Pulmonary artery endothelial cell (primary cell): ENCODE results near the gene KCNA5. TPM values are rescaled to one million over a fixed set of nuclear protein-coding genes. Genes with fewer than 3 reads are reported as not detected.

Experiments
- DNase-seq: peaks from one replicate; pipeline ENCODE4 v3.0.0-alpha.2; 2011; ENCODE audit warnings: low read depth, low spot score
- total RNA-seq: library from RNA; depleted of rRNA; stranded (reverse); fragments of >200 nt; gene quantifications from 2 replicates; pipeline ENCODE4 v1.2.3, GENCODE V29; 2014

Gene KCNA5
- total RNA-seq, result not detected in 2 replicates

DNA sequence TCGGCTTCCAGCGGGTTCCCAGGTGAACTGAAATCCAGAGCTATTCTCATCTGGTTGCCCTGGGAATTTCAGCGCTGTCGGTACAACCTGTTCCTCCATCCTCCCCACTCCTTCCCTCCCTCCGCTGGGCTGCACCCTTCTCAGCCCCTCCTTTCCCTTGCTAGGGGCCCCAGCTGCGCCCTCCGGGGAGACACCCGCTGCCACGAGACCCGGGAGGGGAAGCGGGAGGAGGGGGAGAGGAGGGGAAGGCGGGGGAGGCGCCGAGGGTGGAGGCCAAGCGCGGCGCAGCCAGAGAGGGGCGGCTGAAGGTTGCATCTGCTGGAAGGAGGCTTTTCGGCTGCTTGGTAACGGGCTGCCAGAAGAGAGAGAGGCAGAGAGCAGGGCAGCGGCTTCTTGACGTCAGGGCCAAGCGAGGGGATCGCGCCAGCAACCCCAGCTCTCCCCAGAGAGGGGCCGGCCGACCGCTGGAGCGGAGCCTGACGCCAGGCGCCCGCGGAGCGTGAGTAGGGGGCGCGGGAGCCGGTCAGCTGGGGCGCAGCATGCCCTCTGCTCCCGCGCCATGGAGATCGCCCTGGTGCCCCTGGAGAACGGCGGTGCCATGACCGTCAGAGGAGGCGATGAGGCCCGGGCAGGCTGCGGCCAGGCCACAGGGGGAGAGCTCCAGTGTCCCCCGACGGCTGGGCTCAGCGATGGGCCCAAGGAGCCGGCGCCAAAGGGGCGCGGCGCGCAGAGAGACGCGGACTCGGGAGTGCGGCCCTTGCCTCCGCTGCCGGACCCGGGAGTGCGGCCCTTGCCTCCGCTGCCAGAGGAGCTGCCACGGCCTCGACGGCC lies at the start of gene KCNA5:
KCNA5 (plus strand) TSS at position 291 of the 831 bp plus-strand sequence; CDS start at position 560, 269 bp downstream.
- DNase-seq, result no peak

DNA sequence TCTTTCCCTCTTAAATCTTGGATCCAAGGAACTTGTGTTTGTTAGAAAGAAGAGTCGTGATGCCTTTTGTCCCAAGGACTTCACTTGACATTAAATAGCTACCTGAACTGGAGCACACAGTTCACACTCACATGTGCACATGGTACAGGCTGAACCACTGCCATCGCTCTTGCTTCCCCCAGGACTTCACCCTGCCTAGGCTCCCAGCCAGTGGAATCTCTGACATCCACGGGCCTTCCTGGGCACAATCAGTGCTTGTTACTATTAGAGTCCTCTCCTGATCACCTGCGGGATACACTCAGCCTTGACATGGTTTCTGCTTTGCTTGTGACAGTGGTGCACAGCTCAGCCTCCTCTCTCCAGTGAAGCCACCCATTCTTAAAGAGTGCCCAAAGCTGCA lies 49.1 kb upstream of the KCNA5 start:
- DNase-seq, result no peak

DNA sequence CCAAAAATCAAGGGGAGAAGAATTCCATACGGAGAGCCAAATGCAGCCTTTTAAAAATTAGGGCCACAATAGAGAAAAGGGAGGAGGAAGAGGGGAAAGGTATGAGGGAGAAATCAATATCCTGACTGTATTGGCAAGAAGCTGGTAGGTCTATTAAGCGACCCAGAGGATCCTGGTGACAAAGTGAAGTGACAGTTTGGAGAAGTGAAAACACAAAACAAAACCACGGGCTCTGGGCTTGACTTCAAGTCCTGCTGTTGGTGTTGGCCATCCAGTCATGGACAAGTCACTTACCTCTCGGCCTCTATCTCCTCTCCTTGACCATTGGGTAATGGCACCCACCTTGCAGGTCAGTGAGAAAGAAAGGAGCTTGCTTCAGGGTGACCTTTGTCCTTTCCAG lies 47.0 kb upstream of the KCNA5 start:
- no peak for DNase-seq

DNA sequence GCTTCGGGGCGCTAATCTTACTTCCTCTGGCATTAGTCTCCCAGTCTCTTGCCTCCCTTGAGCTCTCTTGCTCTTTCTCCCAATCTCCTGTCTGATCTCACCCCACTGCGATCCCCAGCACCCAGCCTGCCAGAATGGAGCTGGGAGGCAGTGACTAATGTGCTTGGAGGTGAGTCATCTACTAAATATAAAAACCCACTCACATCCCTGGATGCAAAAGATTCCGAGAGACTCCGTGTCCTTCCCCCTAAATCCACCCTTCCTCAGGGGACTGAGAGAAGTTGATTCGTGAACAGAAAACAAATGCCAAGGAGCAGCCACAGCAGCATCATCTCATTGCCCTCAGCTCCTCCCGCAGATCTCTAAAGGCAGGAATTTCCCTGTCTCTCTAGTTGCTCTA lies 45.7 kb upstream of the KCNA5 start:
- no peak for DNase-seq

DNA sequence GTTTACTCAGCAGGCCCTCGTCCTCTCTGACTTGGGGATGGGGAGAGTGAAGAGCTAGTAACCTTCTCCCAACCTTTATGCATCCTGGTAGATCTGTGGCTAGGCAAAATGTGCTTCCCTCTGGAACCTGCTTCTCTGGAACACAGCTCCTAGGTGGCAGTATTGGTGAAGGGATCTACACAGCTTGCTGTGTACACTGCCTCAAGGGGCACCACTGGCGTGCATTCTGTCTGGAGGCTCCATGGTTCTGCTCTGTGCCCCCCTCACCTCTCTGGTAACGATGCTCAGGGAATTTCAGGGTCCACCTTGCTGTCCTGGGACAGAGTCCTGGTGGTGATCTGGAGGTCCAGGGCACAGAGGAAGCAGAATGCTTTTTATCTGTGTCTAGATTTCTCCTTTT lies 43.5 kb upstream of the KCNA5 start:
- no peak for DNase-seq

DNA sequence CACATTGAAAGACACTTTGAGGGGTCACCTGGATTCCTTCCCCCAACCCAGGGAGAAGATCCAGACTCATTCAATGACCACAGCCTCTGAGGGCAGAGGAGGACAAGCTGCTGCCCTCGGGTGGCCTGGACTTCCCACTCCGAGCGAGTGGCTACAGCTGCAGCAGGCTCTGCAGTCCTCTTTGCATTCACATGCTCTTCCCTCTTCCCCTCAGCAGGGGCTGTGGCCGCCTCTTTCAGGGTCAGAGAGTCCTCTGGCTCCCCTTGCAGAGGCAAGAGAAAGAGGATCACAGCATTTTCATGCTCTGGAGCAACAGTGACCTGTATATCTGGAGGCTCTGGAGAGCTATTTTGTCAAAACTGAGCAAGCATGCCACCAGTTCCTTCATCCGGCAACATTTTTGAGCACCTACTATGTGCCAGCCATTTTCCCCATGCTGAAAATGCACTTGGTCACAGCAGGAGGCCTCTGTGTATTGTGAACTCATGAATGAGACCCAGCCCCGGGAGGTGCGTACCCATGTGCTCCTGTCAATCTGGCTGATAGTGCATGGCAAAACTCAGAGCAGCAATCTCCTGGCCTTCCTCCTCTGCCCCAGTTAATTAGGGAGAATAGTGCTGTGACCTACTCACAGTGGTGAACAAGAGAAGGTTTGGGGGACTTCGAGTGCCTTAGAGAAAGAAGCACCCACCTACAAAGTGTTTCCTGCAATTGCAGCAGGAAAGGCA lies 42.9 kb upstream of the KCNA5 start:
- no peak for DNase-seq

DNA sequence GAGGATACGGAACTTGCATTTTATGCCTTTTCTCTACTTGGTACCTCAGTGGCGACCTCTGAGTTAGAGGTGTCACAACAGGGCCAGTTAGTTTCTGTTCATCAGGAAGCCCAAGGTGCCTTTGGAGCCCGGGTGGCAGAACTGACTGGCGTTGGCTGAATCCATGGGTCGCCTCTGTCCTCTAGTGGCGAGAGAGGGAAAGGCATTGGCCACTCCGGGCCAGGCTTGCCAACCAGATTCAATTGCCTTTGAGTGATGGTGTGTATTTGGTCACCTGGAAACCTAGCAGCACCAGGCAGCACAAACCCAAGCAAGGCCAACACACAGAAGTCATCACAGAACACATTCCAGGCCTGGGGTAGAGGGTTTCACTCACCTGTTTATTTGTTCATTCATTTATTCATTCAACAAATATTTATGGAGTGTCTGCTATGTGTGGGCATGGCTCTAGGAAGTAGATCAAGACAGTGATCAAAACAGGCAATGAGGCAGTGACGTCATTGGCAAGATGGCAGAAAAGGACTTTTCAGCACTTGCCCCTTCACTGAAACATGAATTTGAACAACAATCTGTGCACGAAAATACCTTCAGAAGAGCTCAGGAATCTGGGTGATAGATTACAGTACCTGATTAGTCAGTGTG lies 40.5 kb upstream of the KCNA5 start:
- DNase-seq, result no peak

DNA sequence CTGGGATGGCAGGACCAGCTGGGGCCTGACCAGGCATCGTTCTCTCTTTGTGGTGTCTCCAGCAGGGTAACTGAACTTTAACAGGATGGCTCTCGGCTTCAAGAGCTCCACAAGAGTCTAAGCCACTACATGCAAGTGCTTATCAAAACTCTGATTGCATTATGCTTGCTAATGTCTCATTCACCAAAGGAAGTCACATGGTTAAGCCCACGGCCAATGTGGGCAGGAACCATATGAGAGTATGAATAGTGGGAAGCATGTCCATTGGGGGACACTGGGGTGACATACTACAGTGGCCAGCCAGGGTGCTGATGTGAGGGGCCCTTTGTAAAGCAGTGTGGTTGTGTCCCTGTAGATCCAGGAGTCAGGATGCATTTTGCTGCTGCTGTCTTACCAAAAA lies 35.0 kb upstream of the KCNA5 start:
- no peak for DNase-seq

DNA sequence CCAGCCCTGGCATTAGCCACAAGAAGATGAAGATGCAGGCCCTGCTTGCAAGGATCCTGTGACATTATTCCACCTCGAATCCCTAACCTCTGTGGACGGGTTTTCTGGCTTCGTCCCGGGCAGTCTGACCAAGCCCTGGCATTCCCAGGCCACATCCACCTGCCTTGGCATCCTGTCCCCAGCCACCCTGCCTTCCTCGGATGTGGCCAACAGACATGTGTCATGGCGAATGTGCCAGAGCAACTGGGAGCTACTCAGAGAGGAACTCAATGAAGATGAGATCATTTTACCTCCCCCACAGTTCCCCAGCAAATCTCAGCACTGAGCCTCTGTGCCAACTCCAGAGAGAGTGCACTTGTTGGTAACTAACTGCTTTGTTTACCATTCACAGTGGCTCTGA lies 33.5 kb upstream of the KCNA5 start:
- DNase-seq, result no peak

DNA sequence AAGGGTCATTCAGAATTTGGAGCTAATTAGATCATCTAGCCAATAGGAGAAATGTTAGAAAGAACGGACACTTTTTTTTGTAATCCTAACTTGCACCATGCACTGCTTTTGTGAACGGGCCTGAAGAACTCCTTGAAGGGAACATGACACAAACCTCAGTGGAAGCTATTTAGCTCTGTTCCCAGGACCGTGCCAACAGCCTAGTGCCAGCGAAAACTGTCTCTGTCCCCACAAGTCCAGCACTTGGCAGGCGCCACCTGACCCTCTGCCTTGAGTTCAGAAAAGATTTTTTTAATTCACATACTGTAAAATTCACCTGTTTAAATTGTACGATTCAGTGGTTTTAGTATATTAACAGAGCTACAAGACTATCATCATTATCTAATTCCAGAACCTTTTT lies 31.3 kb upstream of the KCNA5 start:
- no peak for DNase-seq

DNA sequence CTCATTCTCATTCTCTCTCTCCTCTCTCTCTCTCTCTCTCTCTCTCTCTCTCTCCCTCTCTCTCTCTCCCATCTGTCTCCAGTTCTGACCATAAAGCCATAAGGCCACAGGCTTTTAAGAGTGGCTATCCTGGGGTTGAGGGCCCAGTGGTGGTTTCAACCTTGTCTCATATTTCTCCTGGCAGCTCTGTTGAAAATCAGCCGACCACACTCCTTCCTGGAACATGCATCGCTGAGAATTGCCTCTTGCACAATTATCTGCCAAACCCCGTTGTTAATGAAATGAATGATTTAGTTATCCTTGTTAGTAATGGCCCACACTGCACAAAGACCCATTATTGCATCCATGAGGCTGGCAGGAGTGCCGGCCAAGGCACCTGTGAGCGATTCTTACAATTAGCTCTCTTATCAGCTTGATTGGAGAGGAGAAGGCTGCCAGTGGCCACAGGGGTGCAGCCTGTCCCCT lies 30.4 kb upstream of the KCNA5 start:
- DNase-seq, result no peak

DNA sequence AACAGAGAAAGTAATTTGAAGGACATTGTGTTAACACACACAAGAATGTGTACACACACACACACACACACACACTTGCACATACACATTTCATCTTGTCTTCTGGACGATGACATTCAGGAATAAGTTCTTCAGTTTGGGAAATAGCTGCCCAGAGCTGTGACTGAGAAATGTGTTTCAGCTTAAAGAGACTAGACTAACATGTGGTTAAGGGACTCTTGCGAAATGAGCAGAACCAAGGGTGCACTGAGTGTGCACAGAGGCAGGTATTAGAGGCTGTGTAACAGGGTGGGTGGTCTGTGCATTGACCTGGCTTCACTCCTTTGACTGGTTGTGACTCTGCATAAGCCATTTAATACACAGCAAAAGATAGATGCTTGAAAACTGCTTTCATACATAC lies 29.4 kb upstream of the KCNA5 start:
- DNase-seq, result no peak

DNA sequence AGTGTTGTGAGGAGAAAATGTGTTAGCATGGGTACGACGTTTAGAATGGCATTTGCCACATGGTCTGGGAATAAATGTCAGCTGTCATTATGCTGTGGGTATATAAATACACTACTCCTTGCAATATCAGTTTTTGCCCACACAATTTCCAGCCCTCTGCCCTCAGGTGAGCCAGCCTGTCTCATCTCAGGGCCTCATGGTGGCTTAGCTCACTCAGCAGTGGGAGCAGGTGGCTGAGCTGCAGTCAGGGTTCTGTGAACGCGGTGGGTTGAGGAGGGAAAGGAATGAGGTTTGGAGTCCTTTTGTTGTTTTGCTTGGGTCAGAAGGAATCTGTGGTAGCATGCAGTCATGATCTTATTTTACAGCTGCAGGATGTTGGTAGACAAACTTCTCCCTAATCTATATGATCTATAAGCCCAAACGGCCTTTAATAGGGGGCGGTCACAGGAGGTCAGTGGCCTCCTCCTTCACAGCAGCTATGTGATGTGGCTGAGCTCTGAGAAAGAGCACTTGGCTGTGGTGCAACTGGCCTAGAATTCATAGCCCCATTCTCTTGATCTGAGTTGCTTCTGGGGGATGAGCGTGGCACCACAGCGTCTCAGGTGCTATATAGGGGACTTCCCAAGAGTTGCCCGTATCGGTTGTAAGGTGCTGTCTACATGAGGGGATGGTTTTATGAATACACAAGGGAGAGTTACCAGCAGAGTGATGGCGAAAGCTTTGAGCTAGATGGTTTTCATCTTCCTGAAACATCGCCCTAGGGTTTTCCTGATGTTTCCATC lies 27.8 kb upstream of the KCNA5 start:
- DNase-seq, result no peak

DNA sequence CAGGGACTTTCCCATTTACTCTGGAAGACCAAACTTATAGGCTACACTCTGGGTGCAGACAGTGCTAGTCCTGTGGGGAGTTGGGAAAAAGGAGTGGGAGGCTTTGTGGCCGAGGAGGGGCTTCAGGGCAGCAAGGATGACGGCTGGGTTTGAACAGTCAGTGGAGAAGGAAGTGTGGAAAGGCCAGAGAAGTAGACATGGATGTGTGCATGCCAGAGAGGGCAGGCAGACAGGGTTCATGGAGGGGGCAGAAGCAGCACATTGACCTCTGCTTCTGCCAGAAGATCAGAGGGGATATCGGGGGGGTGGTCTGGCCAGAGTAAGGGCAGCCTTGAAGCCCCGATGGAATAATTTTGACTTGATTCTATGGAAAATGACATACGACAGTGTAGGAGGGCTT lies 27.2 kb upstream of the KCNA5 start:
- no peak for DNase-seq

DNA sequence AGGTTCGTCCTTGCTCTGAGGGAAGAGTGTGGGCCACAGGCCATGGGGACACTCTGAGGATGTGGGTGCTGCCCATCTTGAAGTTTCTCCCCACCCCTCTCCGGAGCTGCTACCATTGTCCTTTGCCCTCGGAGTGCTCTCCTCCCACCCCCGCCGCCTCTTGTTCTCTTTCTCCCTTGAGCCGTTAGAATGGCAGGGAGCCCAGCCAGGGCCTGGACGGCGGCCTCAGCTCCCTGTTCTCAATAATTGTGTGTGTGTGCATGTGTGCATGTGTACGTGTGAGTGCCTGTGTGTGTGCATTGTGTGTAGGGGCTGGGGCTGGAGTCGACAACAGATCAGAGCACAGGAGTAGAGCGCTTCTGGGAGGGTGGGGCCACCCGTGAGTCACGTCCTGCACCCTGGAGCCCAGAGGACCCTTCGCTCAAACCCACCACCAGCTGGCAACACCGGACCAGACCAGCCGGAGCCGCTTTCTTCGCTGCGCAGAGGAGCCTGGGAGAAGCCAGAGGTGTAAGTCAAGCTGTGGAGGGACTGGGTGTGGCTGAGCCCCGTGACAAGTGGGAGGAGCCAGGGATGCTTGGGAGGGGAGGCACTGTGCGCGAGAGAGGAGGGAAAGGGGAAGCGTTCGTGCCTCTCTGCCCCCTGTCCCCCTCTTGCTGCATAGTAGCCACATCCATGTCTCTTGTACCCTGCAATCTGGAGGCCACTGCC lies 25.9 kb upstream of the KCNA5 start:
- no peak for DNase-seq

DNA sequence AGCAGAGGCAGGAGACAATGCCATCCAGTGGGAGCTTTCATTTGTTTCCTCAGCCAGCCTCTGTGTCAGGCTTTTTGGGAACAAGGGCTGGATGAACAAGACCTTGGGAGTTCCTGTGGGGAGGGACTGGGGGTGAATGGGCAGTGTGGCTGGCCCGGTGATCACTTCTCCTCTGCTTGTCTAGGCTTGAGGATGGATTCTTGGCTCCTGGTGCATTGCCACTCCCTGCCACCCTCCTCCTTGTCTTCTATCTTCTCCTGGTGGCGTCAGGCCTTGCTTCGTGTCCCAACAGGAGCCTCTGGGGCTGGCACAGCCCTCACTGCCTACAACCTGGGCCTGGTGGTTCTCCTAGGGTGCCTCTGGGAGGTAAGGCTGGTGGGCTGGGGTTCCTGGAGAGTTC lies 25.0 kb upstream of the KCNA5 start:
- no peak for DNase-seq

DNA sequence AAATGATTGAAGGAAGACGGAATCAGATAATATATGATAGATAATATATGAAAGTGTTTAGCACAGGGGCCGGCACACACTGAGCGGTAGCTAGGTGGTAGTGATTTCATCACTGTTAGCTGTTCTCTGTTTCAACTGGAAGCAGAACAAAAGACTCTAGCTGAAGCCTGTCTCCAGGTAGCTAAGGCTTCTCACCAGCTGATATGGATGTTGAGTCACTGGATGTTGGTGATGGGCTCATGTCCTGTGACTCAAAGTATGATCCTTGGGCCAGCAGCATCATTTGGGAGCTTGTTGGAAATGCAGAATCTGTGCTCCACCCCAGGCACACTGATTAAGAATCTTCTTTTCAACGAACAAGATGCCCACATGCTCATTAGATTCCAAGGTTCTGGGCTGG lies 21.7 kb upstream of the KCNA5 start:
- no peak for DNase-seq

DNA sequence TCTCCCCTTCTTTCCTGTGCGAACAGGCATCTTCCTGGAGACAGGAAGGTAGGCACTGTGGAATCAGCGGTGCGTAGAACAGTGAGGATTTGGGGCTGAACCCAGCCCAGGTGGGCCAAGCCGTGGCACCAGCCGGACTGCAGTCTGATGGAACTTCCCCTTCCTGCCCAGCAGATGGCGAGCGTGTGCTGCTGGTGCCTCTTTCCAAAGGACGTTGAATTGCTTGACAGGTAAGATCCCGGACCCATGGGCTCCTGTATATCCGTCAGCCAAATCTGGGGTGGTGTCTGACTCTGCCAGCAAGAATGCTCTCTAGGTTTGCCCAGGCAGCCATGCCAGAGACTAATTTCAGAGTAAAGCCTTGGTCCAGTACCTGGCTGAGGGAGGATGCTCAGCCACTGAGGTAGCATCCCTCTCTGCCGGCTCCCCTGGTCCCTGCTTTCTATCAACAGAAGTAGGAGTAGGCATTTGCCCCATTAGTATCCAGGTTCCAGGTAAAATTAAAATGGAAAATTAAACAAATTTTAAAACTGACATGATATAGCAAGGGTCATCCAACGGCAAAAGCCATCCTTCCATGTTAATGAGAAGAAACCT lies 21.1 kb upstream of the KCNA5 start:
- DNase-seq, result no peak

DNA sequence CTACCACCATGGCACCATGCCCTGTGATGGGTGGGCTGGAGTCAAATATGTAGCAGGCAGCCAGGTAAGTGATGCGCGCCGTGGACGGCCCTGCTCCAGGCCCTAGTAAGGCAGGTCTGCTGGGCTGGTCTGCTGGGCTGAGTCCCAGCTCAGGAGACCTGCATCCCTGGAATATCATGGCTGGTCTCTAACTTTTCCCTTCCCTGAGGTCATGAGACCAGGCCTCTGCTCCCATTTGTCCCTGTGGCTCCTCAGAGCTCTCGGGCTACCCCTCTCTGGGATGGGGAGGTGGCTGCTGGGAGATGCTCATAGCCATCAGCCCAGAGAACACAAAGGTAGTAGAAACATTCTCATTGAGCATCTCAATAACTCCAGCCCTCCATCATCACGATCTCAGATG lies 19.8 kb upstream of the KCNA5 start:
- no peak for DNase-seq

DNA sequence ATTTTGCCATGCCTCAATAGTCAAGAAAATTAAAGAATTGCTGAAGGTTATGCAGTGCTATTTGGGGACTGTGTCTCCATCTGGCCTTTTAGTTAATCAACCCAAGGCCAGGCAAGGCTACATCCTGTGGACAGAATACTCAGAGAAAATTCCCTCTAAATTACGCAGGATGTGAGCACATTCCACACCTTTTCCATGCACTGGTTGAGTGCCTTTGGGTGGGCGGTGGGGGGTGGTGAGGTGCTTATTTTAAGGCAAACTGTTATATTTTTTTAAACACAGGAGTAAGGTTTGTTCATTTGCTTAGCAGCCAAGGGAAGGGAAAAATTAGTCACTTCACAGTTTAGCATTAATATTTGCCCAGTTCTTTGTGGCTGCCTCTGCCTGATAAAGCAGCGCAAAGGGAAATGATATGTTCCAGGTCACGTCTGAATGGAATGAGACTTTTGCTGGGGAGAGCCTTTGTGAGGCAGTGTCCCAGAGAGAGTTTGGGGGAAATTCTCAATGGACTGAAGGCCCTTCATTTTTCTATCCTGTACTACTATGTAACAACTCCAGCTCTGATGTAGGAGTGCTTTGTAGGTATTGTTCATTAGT lies 17.2 kb upstream of the KCNA5 start:
- DNase-seq, result no peak
